HG03558 (cell line): Measurements from ENCODE around the gene FRG1.
"Not testable (repeated sequence)": the region's sequence is repeated elsewhere in the genome, so short reads cannot be mapped to it uniquely, and the experiment has no call there.

Experiments used
- ATAC-seq: cut with Tn5 transposase; IDR thresholded peaks from one replicate; pipeline ENCODE4 v1.9.1; 2021; ENCODE audit warnings: moderate number of reproducible peaks; ENCODE audit not compliant: unreplicated experiment; ENCODE audit errors: extremely low read depth

Gene FRG1

DNA sequence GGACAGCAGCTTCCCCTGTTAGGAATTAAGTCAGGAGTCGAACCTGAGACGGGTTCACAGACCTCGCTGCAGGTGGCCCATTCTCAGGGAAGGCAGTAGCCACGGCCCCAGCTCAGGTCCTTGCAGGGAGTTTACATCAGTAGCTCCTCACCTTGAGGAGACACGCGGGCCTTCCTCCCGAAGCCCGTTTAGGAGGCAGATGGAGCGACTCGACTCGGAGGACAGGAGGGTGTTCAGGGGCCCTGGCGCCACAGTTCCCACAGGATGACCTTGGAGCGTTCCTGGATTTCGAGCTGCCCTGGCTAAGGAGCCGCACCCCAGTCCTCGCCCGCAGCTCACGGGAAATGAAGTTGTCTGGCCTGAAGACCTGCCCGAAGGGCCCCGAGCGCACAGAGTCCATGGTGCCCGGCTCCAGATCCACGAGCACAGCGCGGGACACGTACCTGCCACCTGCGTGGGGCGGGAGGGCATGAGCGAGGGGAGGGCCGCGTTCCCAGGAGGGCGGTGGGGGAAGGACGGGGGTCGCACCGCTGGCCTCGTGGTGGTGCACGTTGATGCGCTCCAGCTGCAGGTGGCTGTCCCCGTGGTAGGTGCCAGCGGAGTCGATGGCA lies 43.3 kb downstream of the FRG1 start:
- ATAC-seq = not testable (repeated sequence)

DNA sequence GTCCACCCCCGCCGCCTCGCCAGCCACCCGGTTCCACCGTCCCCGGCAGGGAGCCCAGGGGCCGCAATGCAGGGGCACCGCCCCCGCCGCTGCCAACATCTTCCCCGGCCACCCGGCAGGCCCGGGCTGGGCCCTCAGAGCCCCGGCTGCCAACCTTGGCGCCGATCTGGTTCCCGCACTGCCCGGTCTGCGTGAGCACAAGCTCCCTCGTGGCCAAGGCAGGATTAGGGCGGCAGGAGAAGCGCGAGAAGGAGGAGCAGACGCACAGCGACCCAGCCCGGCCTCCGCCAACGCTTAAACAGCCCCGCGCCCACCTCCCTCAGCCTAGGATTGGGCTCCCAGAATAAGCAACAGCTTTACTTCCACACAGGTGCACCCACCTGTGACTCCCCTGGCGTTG lies 44.0 kb downstream of the FRG1 start:
- ATAC-seq = not testable (repeated sequence)

DNA sequence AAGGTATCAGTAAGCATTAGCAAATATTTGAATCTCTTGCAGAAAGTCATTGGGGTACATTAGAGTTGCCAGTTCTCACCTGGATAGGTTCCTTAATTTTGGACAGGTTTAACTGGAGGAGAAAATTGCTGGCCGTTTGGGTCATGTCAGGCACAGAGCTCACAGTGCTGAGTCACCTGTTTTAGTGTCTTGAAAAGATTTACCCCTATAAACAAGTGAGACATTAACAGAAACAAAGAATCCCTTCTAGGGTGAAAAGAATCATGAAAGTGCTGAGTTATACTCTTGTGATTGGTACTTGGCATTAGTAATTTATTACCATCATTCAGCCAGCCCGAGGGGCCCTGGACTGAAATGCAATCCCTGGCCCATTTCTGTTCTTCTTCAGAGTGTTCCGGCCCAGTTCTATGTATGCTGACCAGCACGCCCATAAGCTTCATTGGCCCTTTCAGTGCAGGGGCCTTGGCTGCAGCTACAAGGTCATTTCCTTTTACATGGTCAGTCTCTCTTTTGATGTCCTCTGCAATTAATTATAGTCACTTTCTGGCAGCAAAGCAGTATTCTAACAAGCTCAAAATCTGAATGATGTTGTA lies 45.1 kb downstream of the FRG1 start:
- not testable (repeated sequence) for ATAC-seq

DNA sequence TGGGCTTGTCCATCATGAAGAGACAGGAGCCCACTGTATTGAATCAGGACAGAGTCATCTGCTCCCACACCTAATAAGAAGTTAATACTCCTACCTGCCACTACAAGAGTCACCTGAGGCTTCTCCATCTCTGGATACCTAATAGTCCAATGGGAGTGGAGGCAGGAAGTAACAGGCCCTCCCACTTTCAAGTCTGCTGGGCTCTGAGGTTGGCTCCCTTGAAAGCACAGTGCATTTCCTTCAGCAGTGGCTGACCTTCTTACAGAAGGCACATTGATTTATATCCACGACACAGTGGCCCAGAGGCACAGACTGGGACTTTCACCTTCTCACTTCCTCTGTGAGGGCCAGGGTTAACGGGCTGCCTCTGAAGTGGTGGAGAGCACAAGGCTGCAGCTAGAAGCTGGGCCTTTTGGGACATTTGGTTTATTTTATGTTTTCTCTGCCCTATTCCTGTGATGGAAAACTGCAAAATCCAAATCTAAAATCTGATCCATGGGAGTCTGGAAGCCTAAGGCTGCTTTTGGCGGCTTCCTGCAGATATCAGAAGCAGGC lies 48.3 kb downstream of the FRG1 start:
- ATAC-seq = no peak

DNA sequence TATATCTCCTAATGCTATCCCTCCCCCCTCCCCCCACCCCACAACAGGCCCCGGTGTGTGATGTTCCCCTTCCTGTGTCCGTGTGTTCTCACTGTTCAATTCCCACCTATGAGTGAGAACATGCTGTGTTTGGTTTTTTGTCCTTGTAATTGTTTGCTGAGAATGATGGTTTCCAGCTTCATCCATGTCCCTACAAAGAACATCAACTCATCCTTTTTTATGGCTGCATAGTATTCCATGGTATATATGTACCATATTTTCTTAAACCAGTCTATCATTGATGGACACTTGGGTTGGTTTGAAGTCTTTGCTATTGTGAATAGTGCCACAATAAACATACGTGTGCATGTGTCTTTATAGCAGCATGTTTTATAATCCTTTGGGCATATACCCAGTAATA lies 49.3 kb downstream of the FRG1 start:
- not testable (repeated sequence) for ATAC-seq
